Right ventricle myocardium superior (tissue), 1 donor: ENCODE measurements around the gene GPT2. TPM values are rescaled to one million over a fixed set of nuclear protein-coding genes. Genes with fewer than 3 reads are reported as not detected.

ENCODE experiments used
- ATAC-seq: fragments of 200-7000 bp; cut with Tn5 transposase; one replicate; pipeline ENCODE4 v1.9.1; 2020; ENCODE audit warnings: mild to moderate bottlenecking; ENCODE audit not compliant: poor library complexity
- DNase-seq: peaks from one replicate; pipeline ENCODE4 v3.0.0-alpha.2; 2020
- intact Hi-C: fragments of 100-400 bp; cut with DNase I; formaldehyde crosslinking; loops from one replicate; pipeline ENCODE4 v1.11.2; 2022
- long read RNA-seq: library from polyadenylated mRNA; unstranded; transcript quantifications from one replicate; pipeline ENCODE4 v2.0.0, GENCODE V29; 2021
- total RNA-seq: library from RNA; stranded (reverse); fragmentation: NEBNext Ultra II Directional; extraction: Animal tissue kit (Norgen Biotek cat#: 25700); gene quantifications from one replicate; pipeline ENCODE4 v1.2.1, GENCODE V29; 2021
- donor health status: DM: no; HTN: yes; CAD: no; lungs with severe emphysema.

The GPT2 gene
- total RNA-seq: 22.9 TPM
- long read RNA-seq, transcript GPT2-201 (12 exons, 3,984 nt): major isoform, 96 of 150 reads
- long read RNA-seq, partial matches to known transcripts: 49 of 150 reads
- long read RNA-seq, other reads (novel, unspliced or antisense): 4 of 150 reads

GRCh38 chr16:46883690-46884512, at the start of gene GPT2:
Gene GPT2 (plus strand): TSS chr16:46884362. CDS start chr16:46884716, 354 bp downstream.
- intact Hi-C loops: no loop called here

GRCh38 chr16:46836534-46837530, 47.3 kb upstream of the GPT2 start:
- intact Hi-C loops: no loop called here
- ATAC-seq (no peak), DNase-seq (no peak)

More at GRCh38 chr16:46883690-46884512, at the start of gene GPT2:
- DNase-seq (peak; percentile 99), ATAC-seq (peak; percentile 99)

- intact Hi-C loops: no loop called here
- no peak for ATAC-seq
- DNase-seq: no peak
Observed at GRCh38 chr16:46839986-46840443, 44.1 kb upstream of the GPT2 start.

GRCh38 chr16:46842192-46842895, 41.8 kb upstream of the GPT2 start:
- DNase-seq (no peak), ATAC-seq (no peak)
- intact Hi-C loops: no loop called here

GRCh38 chr16:46843898-46844642, 40.1 kb upstream of the GPT2 start:
- intact Hi-C loops: no loop called here
- no peak for DNase-seq
- ATAC-seq: peak; percentile 48

GRCh38 chr16:46844771-46845170, 39.4 kb upstream of the GPT2 start:
- intact Hi-C loops: no loop called here
- no peak for DNase-seq
- ATAC-seq: no peak

- intact Hi-C loops: no loop called here
- no peak for DNase-seq
- no peak for ATAC-seq
Observed at GRCh38 chr16:46845952-46846351, 38.2 kb upstream of the GPT2 start.

- no peak for DNase-seq
- intact Hi-C loops: no loop called here
- no peak for ATAC-seq
Observed at GRCh38 chr16:46848768-46849764, 35.1 kb upstream of the GPT2 start.

- ATAC-seq (no peak), DNase-seq (no peak)
- intact Hi-C loops: no loop called here
Observed at GRCh38 chr16:46850619-46851555, 33.3 kb upstream of the GPT2 start.

- DNase-seq (no peak), ATAC-seq (no peak)
- intact Hi-C loops: no loop called here
Observed at GRCh38 chr16:46852130-46852529, 32.0 kb upstream of the GPT2 start.

- DNase-seq (peak; percentile 83), ATAC-seq (peak; percentile 94)
- intact Hi-C loops: loop anchor here (2.0 kb wide), 1 partner anchor 53 kb away; no protein-coding TSS in a partner anchor
Observed at GRCh38 chr16:46853713-46854443, 30.3 kb upstream of the GPT2 start.

GRCh38 chr16:46854846-46855245, 29.3 kb upstream of the GPT2 start:
- no peak for DNase-seq
- no peak for ATAC-seq
- intact Hi-C loops: loop anchor here (2.0 kb wide), 1 partner anchor 52 kb away; no protein-coding TSS in a partner anchor

GRCh38 chr16:46855389-46855788, 28.8 kb upstream of the GPT2 start:
- ATAC-seq (no peak), DNase-seq (no peak)
- intact Hi-C loops: loop anchor here (2.0 kb wide), 1 partner anchor 51 kb away; no protein-coding TSS in a partner anchor

- intact Hi-C loops: no loop called here
- peak; percentile 63 for ATAC-seq
Observed at GRCh38 chr16:46857368-46857945, 26.7 kb upstream of the GPT2 start.

More at GRCh38 chr16:46857368-46857945, 26.7 kb upstream of the GPT2 start:
- no peak for DNase-seq
